IMR-90 (cell line): ENCODE data around the gene ACTR3C. TPM values are rescaled to one million over a fixed set of nuclear protein-coding genes. Genes with fewer than 3 reads are reported as not detected.

ENCODE experiments used
- ATAC-seq: fragments of 200-7000 bp; cut with Tn5 transposase; 2 replicates; pipeline ENCODE4 v1.9.1; 2020; ENCODE audit warnings: low read depth, mild to moderate bottlenecking, moderate library complexity
- BruUV-seq: library from RNA; stranded (reverse); fragments of 400-500 nt; replicated peaks from 2 replicates; lab custom pipeline; 2021; lab: Mats Ljungman, UMichigan
- CTCF ChIA-PET: fragments of 300-600 bp; formaldehyde crosslinking; extraction: SDS; loops from one replicate; lab custom pipeline; 2021; ENCODE audit warnings: antibody characterized with exemption; lab: Yijun Ruan, JAX
- POLR2A ChIA-PET: fragments of 300-600 bp; sonication (Branson Sonifier 250); formaldehyde crosslinking; loops from one replicate; lab custom pipeline; 2022; ENCODE audit warnings: antibody characterized with exemption; ENCODE audit not compliant: unreplicated experiment; lab: Charles Lee
- DNase-seq: peaks from one replicate; pipeline ENCODE4 v3.0.0; 2013
- H2AFZ ChIP-seq: replicated peaks from 2 replicates; pipeline ENCODE3; 2013; ENCODE audit warnings: low read length, mild to moderate bottlenecking; ENCODE audit not compliant: poor library complexity
- H2AK5ac ChIP-seq: 2 replicates; pipeline ENCODE4 v1.6.1; 2013; ENCODE audit warnings: low read depth, low read length, inconsistent platforms
- H2AK9ac ChIP-seq: replicated peaks from 2 replicates; pipeline ENCODE3; 2013; ENCODE audit warnings: mild to moderate bottlenecking, low read depth, low read length, moderate library complexity; ENCODE audit not compliant: poor library complexity
- H2BK120ac ChIP-seq: 2 replicates; pipeline ENCODE4 v1.6.1; 2013; ENCODE audit warnings: low read depth, low read length, inconsistent platforms
- H2BK15ac ChIP-seq: 3 replicates; pipeline ENCODE4 v1.6.1; 2013; ENCODE audit warnings: low read depth, low read length, inconsistent platforms
- H2BK20ac ChIP-seq: 2 replicates; pipeline ENCODE4 v1.6.1; 2013; ENCODE audit warnings: low read depth, mild to moderate bottlenecking, inconsistent platforms, low read length, moderate library complexity
- H2BK5ac ChIP-seq: 2 replicates; pipeline ENCODE4 v1.6.1; 2013; ENCODE audit warnings: mild to moderate bottlenecking, low read depth, low read length, inconsistent platforms; ENCODE audit not compliant: poor library complexity, severe bottlenecking
- H3K14ac ChIP-seq: replicated peaks from 2 replicates; pipeline ENCODE4 v1.6.1; 2013; ENCODE audit warnings: low read depth, low read length, inconsistent platforms
- H3K18ac ChIP-seq: 2 replicates; pipeline ENCODE4 v1.6.1; 2013; ENCODE audit warnings: low read depth, low read length, control low read depth
- H3K23ac ChIP-seq: 2 replicates; pipeline ENCODE4 v1.6.1; 2013; ENCODE audit warnings: low read depth, low read length, inconsistent platforms
- H3K27ac ChIP-seq: 2 replicates; pipeline ENCODE4 v1.5.1; 2013; ENCODE audit warnings: mild to moderate bottlenecking, control low read depth, low read length; ENCODE audit not compliant: insufficient read depth
- H3K27me3 ChIP-seq: 2 replicates; pipeline ENCODE4 v1.6.1; 2013; ENCODE audit warnings: low read length; ENCODE audit not compliant: control insufficient read depth, insufficient read depth
- H3K36me3 ChIP-seq: 2 replicates; pipeline ENCODE4 v1.6.1; 2013; ENCODE audit warnings: low read length, mixed read lengths; ENCODE audit not compliant: control insufficient read depth, insufficient read depth
- H3K4ac ChIP-seq: 2 replicates; pipeline ENCODE4 v1.6.1; 2013; ENCODE audit warnings: low read depth, low read length, inconsistent platforms
- H3K4me1 ChIP-seq: 2 replicates; pipeline ENCODE4 v1.6.1; 2013; ENCODE audit warnings: low read length, mixed read lengths; ENCODE audit not compliant: control insufficient read depth, insufficient read depth
- H3K4me2 ChIP-seq: 2 replicates; pipeline ENCODE4 v1.6.1; 2013; ENCODE audit warnings: low read depth, mild to moderate bottlenecking, control low read depth, low read length, moderate library complexity
- H3K4me3 ChIP-seq: 2 replicates; pipeline ENCODE4 v1.5.1; 2013; ENCODE audit warnings: low read depth, mild to moderate bottlenecking, control low read depth, low read length, moderate library complexity; ENCODE audit not compliant: insufficient read depth
- H3K56ac ChIP-seq: 2 replicates; pipeline ENCODE4 v1.6.1; 2013; ENCODE audit warnings: low read length, inconsistent platforms; ENCODE audit not compliant: insufficient read depth; ENCODE audit errors: extremely low read depth
- H3K79me1 ChIP-seq, 2 experiments: 2 replicates each; pipeline ENCODE4 v1.6.1; 2013; ENCODE audit warnings: low read length in 2 of 2, inconsistent platforms in 1 of 2, low read depth in 1 of 2
- H3K9ac ChIP-seq: 2 replicates; pipeline ENCODE4 v1.6.1; 2013; ENCODE audit warnings: low read depth, low read length, control low read depth
- H3K9me1 ChIP-seq: 2 replicates; pipeline ENCODE4 v1.6.1; 2013; ENCODE audit warnings: low read length, inconsistent platforms; ENCODE audit not compliant: insufficient read depth
- H3K9me3 ChIP-seq: 2 replicates; pipeline ENCODE4 v1.6.1; 2013; ENCODE audit warnings: low read length; ENCODE audit not compliant: control insufficient read depth, insufficient read depth
- H4K20me1 ChIP-seq: 2 replicates; pipeline ENCODE4 v1.6.1; 2013; ENCODE audit warnings: low read length, inconsistent platforms; ENCODE audit not compliant: insufficient read depth
- H4K5ac ChIP-seq: 2 replicates; pipeline ENCODE4 v1.6.1; 2013; ENCODE audit warnings: mild to moderate bottlenecking, low read depth, low read length, control low read depth
- H4K8ac ChIP-seq, 2 experiments: 2 replicates each; pipeline ENCODE4 v1.6.1; 2013; ENCODE audit warnings: low read depth in 2 of 2, low read length in 2 of 2, control low read depth in 1 of 2, inconsistent platforms in 1 of 2
- H4K91ac ChIP-seq: 2 replicates; pipeline ENCODE4 v1.6.1; 2013; ENCODE audit warnings: low read depth, low read length, inconsistent platforms; ENCODE audit not compliant: insufficient read depth
- BHLHE40 ChIP-seq: fragments of 150-350 bp; IDR thresholded peaks from 2 replicates; pipeline ENCODE4 v1.6.1; 2016; ENCODE audit warnings: mild to moderate bottlenecking, low read depth, low read length
- CEBPB ChIP-seq: IDR thresholded peaks from 2 replicates; pipeline ENCODE4 v1.6.1; 2012; ENCODE audit warnings: low read depth, low read length, improper control_type of control experiment
- MAZ ChIP-seq: IDR thresholded peaks from 2 replicates; pipeline ENCODE4 v1.6.1; 2012; ENCODE audit warnings: low read depth, mild to moderate bottlenecking, low read length, improper control_type of control experiment, moderate library complexity, borderline replicate concordance
- NFE2L2 ChIP-seq: fragments of 150-350 bp; IDR thresholded peaks from 2 replicates; pipeline ENCODE4 v1.6.1; 2016; ENCODE audit warnings: low read depth, mild to moderate bottlenecking, low read length
- POLR2A ChIP-seq: IDR thresholded peaks from 2 replicates; pipeline ENCODE4 v1.6.1; 2012; ENCODE audit warnings: mild to moderate bottlenecking, low read depth, low read length
- RCOR1 ChIP-seq: IDR thresholded peaks from 2 replicates; pipeline ENCODE4 v1.6.1; 2012; ENCODE audit warnings: mild to moderate bottlenecking, low read length, improper control_type of control experiment; ENCODE audit not compliant: insufficient replicate concordance
- WGBS, 2 experiments: methylation state at CpG; one replicate each; pipeline versions ENCODE4 v1.1.5 to v1.1.7; 2013; ENCODE audit warnings: missing lambda C conversion rate in 2 of 2; ENCODE audit not compliant: insufficient read length in 1 of 2; ENCODE audit errors: extremely low coverage in 2 of 2; 5-methylcytosine and 5-hydroxymethylcytosine counted together
- dilution Hi-C: fragments of 300-500 bp; cut with HindIII; formaldehyde crosslinking; loops from one replicate; pipeline ENCODE4 v1.14.3; 2018; ENCODE audit warnings: low sequenced_read_pairs; ENCODE audit not compliant: unreplicated experiment
- in situ Hi-C: fragments of 300-500 bp; cut with MboI; formaldehyde crosslinking; loops from 3 replicates; pipeline ENCODE4 v1.14.3; 2019; ENCODE audit warnings: low sequenced_read_pairs, inconsistent platforms, mixed read lengths
- intact Hi-C: fragments of 100-400 bp; cut with micrococcal nuclease; formaldehyde crosslinking; loops from 2 replicates; pipeline ENCODE4 v1.10.0; 2022
- polyA plus RNA-seq, 3 experiments: library from polyadenylated mRNA; depleted of rRNA; stranded (reverse); fragments of >200 nt; gene quantifications; 2 replicates each; pipeline ENCODE4 v1.2.3, GENCODE V29; 2012; ENCODE audit warnings: low replicate concordance in 1 of 3
- total RNA-seq: library from RNA; depleted of rRNA; stranded (reverse); fragments of >200 nt; gene quantifications from 2 replicates; pipeline ENCODE4 v1.2.3, GENCODE V29; 2012

ACTR3C gene
- total and polyA plus RNA-seq, 2 of the 4 experiments (the other 2 are of a cell fraction): not detected

DNA sequence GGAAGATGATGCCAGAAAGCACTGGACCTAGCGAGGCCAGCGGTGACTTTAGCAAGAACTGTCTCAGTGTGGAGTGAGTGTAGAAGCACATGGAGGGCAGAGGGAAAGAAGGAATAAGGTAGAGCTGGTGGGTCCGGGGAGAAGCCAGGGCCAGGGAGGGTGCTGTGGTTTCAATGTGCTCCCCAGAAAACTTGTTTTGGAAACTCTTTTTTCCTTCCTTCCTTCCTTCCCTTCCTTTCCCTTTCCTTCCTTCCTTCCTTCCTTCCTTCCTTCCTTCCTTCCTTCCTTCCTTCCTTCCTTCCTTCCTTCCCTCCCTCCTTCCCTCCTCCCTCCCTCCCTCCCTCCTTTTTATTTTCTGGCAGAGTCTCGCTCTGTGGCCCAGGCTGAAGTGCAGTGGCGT is 23.6 kb upstream of the ACTR3C start:
- no peak for TF ChIP-seq MAZ
- TF ChIP-seq POLR2A: no peak
- no peak for TF ChIP-seq NFE2L2
- TF ChIP-seq RCOR1: no peak
- TF ChIP-seq CEBPB: no peak
- no peak for TF ChIP-seq BHLHE40
- H3K27me3 ChIP-seq: peaks cover 21% of the 10 kb centered on the region
- H2AK5ac ChIP-seq: no peak overlapping the region
- no peak overlapping the region for H3K14ac ChIP-seq
- ChIA-PET POLR2A (no interaction called here), CTCF (no interaction called here)
- intact Hi-C loops: no loop called here
- H4K8ac ChIP-seq: no peak overlapping the region
- no peak overlapping the region for H3K4me3 ChIP-seq
- no peak overlapping the region for H4K5ac ChIP-seq
- dilution Hi-C loops: no loop called here
- no peak overlapping the region for H3K18ac ChIP-seq
- H3K4me2 ChIP-seq: no peak overlapping the region
- H3K4ac ChIP-seq: no peak overlapping the region
- H3K9ac ChIP-seq: no peak overlapping the region
- H3K36me3 ChIP-seq: no peaks in the 10 kb centered on the region
- H3K79me1 ChIP-seq: no peaks in the 10 kb centered on the region
- no peak for ATAC-seq
- WGBS, 2 experiments: 86% methylated on average over 2 of the region's 5 CpGs; no CpG with 5 or more reads in 1 of the 2 experiments
- H2AFZ ChIP-seq: no peak overlapping the region
- H2BK15ac ChIP-seq: no peak overlapping the region
- H2BK20ac ChIP-seq: no peak overlapping the region
- H3K27ac ChIP-seq: no peak overlapping the region
- no peak overlapping the region for H4K91ac ChIP-seq
- no peak overlapping the region for H3K56ac ChIP-seq
- BruUV-seq: no TSS peak
- peaks cover 16% of the 10 kb centered on the region for H3K9me3 ChIP-seq
- in situ Hi-C loops: no loop called here
- no peak for DNase-seq
- no peak overlapping the region for H2BK5ac ChIP-seq
- no peaks in the 10 kb centered on the region for H3K9me1 ChIP-seq
- no peak overlapping the region for H2AK9ac ChIP-seq
- H4K20me1 ChIP-seq: no peaks in the 10 kb centered on the region
- H2BK120ac ChIP-seq: no peak overlapping the region
- no peak overlapping the region for H3K23ac ChIP-seq
- peaks cover 2% of the 10 kb centered on the region; the same call in 1 of the 2 replicates for H3K4me1 ChIP-seq
